Keratinocyte (primary cell): ENCODE measurements around the gene ROR1. TPM values are rescaled to one million over a fixed set of nuclear protein-coding genes. Genes with fewer than 3 reads are reported as not detected.

ENCODE experiments used
- DNase-seq: peaks from one replicate; pipeline ENCODE4 v3.0.0-alpha.2; 2011; ENCODE audit warnings: low read depth, missing footprints, low spot score
- FAIRE-seq: peaks from 2 replicates; lab custom pipeline; 2011; peaks lifted over from hg19 to GRCh38; lab: Jason Lieb, UNC
- H2AFZ ChIP-seq: 2 replicates; pipeline ENCODE4 v1.6.0; 2012; ENCODE audit warnings: low read length, control low read depth, inconsistent platforms; ENCODE audit not compliant: control insufficient read depth
- H3K27ac ChIP-seq: 2 replicates; pipeline ENCODE4 v1.5.1; 2011; ENCODE audit warnings: low read length; ENCODE audit not compliant: control insufficient read depth, insufficient read depth
- H3K27me3 ChIP-seq: 3 replicates; pipeline ENCODE4 v1.6.0; 2011; ENCODE audit warnings: low read length; ENCODE audit not compliant: control insufficient read depth, insufficient read depth; ENCODE audit errors: extremely low read depth
- H3K36me3 ChIP-seq, 2 experiments: 2 replicates in 1 of 2; 3 replicates in 1 of 2; pipeline ENCODE4 v1.5.1; 2011; ENCODE audit warnings: low read length in 2 of 2, mild to moderate bottlenecking in 1 of 2; ENCODE audit not compliant: control insufficient read depth in 2 of 2, insufficient read depth in 2 of 2; ENCODE audit errors: extremely low read depth in 1 of 2
- H3K4me1 ChIP-seq: 3 replicates; pipeline ENCODE4 v1.5.1; 2011; ENCODE audit warnings: low read length; ENCODE audit not compliant: control insufficient read depth, insufficient read depth; ENCODE audit errors: extremely low read depth
- H3K4me2 ChIP-seq: 3 replicates; pipeline ENCODE4 v1.6.0; 2011; ENCODE audit warnings: low read depth, low read length; ENCODE audit not compliant: control insufficient read depth, insufficient read depth; ENCODE audit errors: extremely low read depth
- H3K4me3 ChIP-seq, 3 experiments: fragments of 200-600 bp in 1 of 3; sonication (generic) in 1 of 3; 2 replicates in 2 of 3; 3 replicates in 1 of 3; pipeline ENCODE4 v1.5.1; 2011 to 2016; ENCODE audit warnings: low read length in 3 of 3, mild to moderate bottlenecking in 3 of 3, control low read depth in 2 of 3, inconsistent platforms in 1 of 3, low read depth in 1 of 3, mixed read lengths in 1 of 3, mixed run types in 1 of 3, moderate library complexity in 1 of 3; ENCODE audit not compliant: control insufficient read depth in 2 of 3, insufficient read depth in 2 of 3; ENCODE audit errors: extremely low read depth in 1 of 3
- H3K79me2 ChIP-seq: 2 replicates; pipeline ENCODE4 v1.6.0; 2012; ENCODE audit warnings: low read length; ENCODE audit not compliant: control insufficient read depth, insufficient read depth
- H3K9ac ChIP-seq: 3 replicates; pipeline ENCODE4 v1.6.0; 2011; ENCODE audit warnings: low read length; ENCODE audit not compliant: control insufficient read depth, insufficient read depth; ENCODE audit errors: extremely low read depth
- H3K9me1 ChIP-seq: 3 replicates; pipeline ENCODE4 v1.6.0; 2011; ENCODE audit warnings: low read length; ENCODE audit not compliant: control insufficient read depth, insufficient read depth; ENCODE audit errors: extremely low read depth
- H3K9me3 ChIP-seq: 2 replicates; pipeline ENCODE4 v1.5.1; 2012; ENCODE audit warnings: low read depth, low read length; ENCODE audit not compliant: control insufficient read depth
- H4K20me1 ChIP-seq: 3 replicates; pipeline ENCODE4 v1.6.0; 2011; ENCODE audit warnings: low read length; ENCODE audit not compliant: control insufficient read depth, insufficient read depth; ENCODE audit errors: extremely low read depth
- CTCF ChIP-seq, 3 experiments: IDR thresholded peaks in 1 of 3; conservative IDR thresholded peaks in 1 of 3; optimal IDR thresholded peaks in 1 of 3; 2 replicates in 2 of 3; 3 replicates in 1 of 3; pipeline versions ENCODE3 to v1.5.1; 2011; ENCODE audit warnings: low read length in 3 of 3, mild to moderate bottlenecking in 3 of 3, moderate library complexity in 2 of 3, control low read depth in 1 of 3, inconsistent platforms in 1 of 3; ENCODE audit not compliant: insufficient read depth in 2 of 3; ENCODE audit errors: extremely low read depth in 1 of 3
- EZH2 ChIP-seq: IDR thresholded peaks from one replicate; pipeline ENCODE4 v1.6.1; 2012; ENCODE audit warnings: inconsistent platforms, mild to moderate bottlenecking, low read length, moderate library complexity
- dilution Hi-C: fragments of 300-500 bp; cut with MboI; formaldehyde crosslinking; loops from one replicate; pipeline ENCODE4 v1.7.0; 2020; ENCODE audit warnings: low sequenced_read_pairs; ENCODE audit not compliant: extremely low pct_ligation_motif_present
- polyA plus RNA-seq, 5 experiments: library from polyadenylated mRNA; depleted of rRNA in 3 of 5; stranded (reverse) in 3 of 5; stranded (forward) in 1 of 5; unstranded in 1 of 5; fragments of >200 nt; gene quantifications; 1 replicate in 1 of 5; 2 replicates in 3 of 5; 3 replicates in 1 of 5; pipeline versions ENCODE4 v1.2.1 to v1.2.3, GENCODE V29; 2011 to 2012; ENCODE audit warnings: missing spikeins in 2 of 5, low read depth in 1 of 5, low replicate concordance in 1 of 5

Gene ROR1
- polyA plus RNA-seq, 1 donor (not counting 4 experiments of a cell fraction or from before 2014, with no cell fraction given), result 9.2 TPM

- Histone ChIP-seq H3K79me2 (no peaks in the 10 kb centered on the region), H3K9me1 (no peaks in the 10 kb centered on the region), H3K9ac (no peak overlapping the region), H3K36me3 (no peaks in the 10 kb centered on the region), H3K27me3 (no peaks in the 10 kb centered on the region), H3K9me3 (no peaks in the 10 kb centered on the region), H3K27ac (no peak overlapping the region), H3K4me3 (no peak overlapping the region), H2AFZ (no peak overlapping the region), H3K4me2 (no peak overlapping the region), H3K4me1 (peaks cover 3% of the 10 kb centered on the region), H4K20me1 (no peaks in the 10 kb centered on the region)
- no peak for FAIRE-seq
- TF ChIP-seq CTCF (optimal IDR thresholded peaks at IDR 0.05 in 1 of 3, IDR thresholded peaks at IDR 0.05 in 1 of 3, conservative IDR thresholded peaks at IDR 0.05 in 1 of 3; ENCODE audit: extremely low read depth in 1 of 3, insufficient read depth in 2 of 3, low read length in 3 of 3), result no peak
- TF ChIP-seq EZH2, result no peak
- dilution Hi-C loops, result no loop called here
- DNase-seq, result no peak
These were observed 20.2 kb upstream of the ROR1 start for GRCh38 chr1:63753591-63753990.

- H3K9me3 ChIP-seq, result no peaks in the 10 kb centered on the region
- no peaks in the 10 kb centered on the region for H3K9me1 ChIP-seq
- H2AFZ ChIP-seq, result no peak overlapping the region
- no peaks in the 10 kb centered on the region for H4K20me1 ChIP-seq
- H3K9ac ChIP-seq, result no peak overlapping the region
- TF ChIP-seq EZH2, result no peak
- H3K27ac ChIP-seq, result no peak overlapping the region
- DNase-seq (no peak), FAIRE-seq (no peak)
- H3K4me3 ChIP-seq, result no peak overlapping the region
- no peaks in the 10 kb centered on the region for H3K79me2 ChIP-seq
- H3K4me1 ChIP-seq, result peaks cover 3% of the 10 kb centered on the region
- dilution Hi-C loops, result no loop called here
- no peaks in the 10 kb centered on the region for H3K27me3 ChIP-seq
- H3K4me2 ChIP-seq, result no peak overlapping the region
- no peaks in the 10 kb centered on the region for H3K36me3 ChIP-seq
These were observed 17.0 kb upstream of the ROR1 start for GRCh38 chr1:63756839-63757238.

GRCh38 chr1:63757334-63757733 is 16.5 kb upstream of the ROR1 start:
- FAIRE-seq (no peak), DNase-seq (no peak)
- Histone ChIP-seq H3K4me1 (peaks cover 3% of the 10 kb centered on the region), H3K4me3 (no peak overlapping the region), H3K79me2 (no peaks in the 10 kb centered on the region), H4K20me1 (no peaks in the 10 kb centered on the region), H2AFZ (no peak overlapping the region), H3K9me3 (no peaks in the 10 kb centered on the region), H3K9me1 (no peaks in the 10 kb centered on the region), H3K4me2 (no peak overlapping the region), H3K9ac (no peak overlapping the region), H3K27ac (no peak overlapping the region), H3K36me3 (no peaks in the 10 kb centered on the region), H3K27me3 (no peaks in the 10 kb centered on the region)
- TF ChIP-seq CTCF (optimal IDR thresholded peaks at IDR 0.05 in 1 of 3, IDR thresholded peaks at IDR 0.05 in 1 of 3, conservative IDR thresholded peaks at IDR 0.05 in 1 of 3; ENCODE audit: extremely low read depth in 1 of 3, insufficient read depth in 2 of 3, low read length in 3 of 3), result no peak
- TF ChIP-seq EZH2, result no peak
- dilution Hi-C loops, result no loop called here
